ENCODE data around the gene CARMIL1. TPM values are rescaled to one million over a fixed set of nuclear protein-coding genes. Genes with fewer than 3 reads are reported as not detected.

The CARMIL1 gene
- total and polyA plus RNA-seq, 2 of the 8 experiments (the other 6 are each of a cell fraction or from before 2014, with no cell fraction given) = 20.3 to 40.4 TPM

GRCh38 chr6:25464225-25464624 is 185.1 kb downstream of the CARMIL1 start:
- CTCF ChIA-PET (ENCODE audit: partially characterized antibody) = interaction anchor here (0.6 to 1.9 kb wide), 2 partner anchors 30 to 122 kb away, joined by 3 to 4 read pairs; no protein-coding TSS in a partner anchor
- H3K27ac ChIP-seq (ENCODE audit: low read depth, low read length) = no peak overlapping the region
- TF ChIP-seq GABPA (IDR thresholded peaks at IDR 0.05; ENCODE audit: borderline replicate concordance, insufficient read depth, low read length) = no peak
- no peak for TF ChIP-seq RAD21 (IDR thresholded peaks at IDR 0.05 in 1 of 2, conservative IDR thresholded peaks at IDR 0.05 in 1 of 2; ENCODE audit: low read depth in 2 of 2, low read length in 2 of 2)
- TF ChIP-seq TCF12 (IDR thresholded peaks at IDR 0.05; ENCODE audit: low read depth, low read length) = no peak
- no peak for TF ChIP-seq TEAD4 (IDR thresholded peaks at IDR 0.05; ENCODE audit: low read depth, low read length)
- TF ChIP-seq ASH2L (IDR thresholded peaks at IDR 0.05; ENCODE audit: low read length) = no peak
- TF ChIP-seq EGR1 (IDR thresholded peaks at IDR 0.05; ENCODE audit: borderline replicate concordance, low read depth, low read length) = no peak
- TF ChIP-seq CHD1 (IDR thresholded peaks at IDR 0.05; ENCODE audit: low read depth, low read length) = no peak
- TF ChIP-seq ATF2 (IDR thresholded peaks at IDR 0.05; ENCODE audit: low read length) = no peak
- no peak for TF ChIP-seq EP300 (IDR thresholded peaks at IDR 0.05; ENCODE audit: borderline replicate concordance in 1 of 2, low read depth in 2 of 2, low read length in 2 of 2)
- no peak for TF ChIP-seq CEBPB (IDR thresholded peaks at IDR 0.05; ENCODE audit: low read depth, low read length)
- TF ChIP-seq ZNF274 (IDR thresholded peaks at IDR 0.05; ENCODE audit: borderline replicate concordance, extremely low read depth, low read length) = no peak
- TF ChIP-seq SUZ12 (IDR thresholded peaks at IDR 0.05; ENCODE audit: low read length) = no peak

More at GRCh38 chr6:25464225-25464624, 185.1 kb downstream of the CARMIL1 start:
- no peak overlapping the region for H2AFZ ChIP-seq (ENCODE audit: low read length)
- H2BK20ac ChIP-seq (ENCODE audit: low read length) = no peak overlapping the region
- POLR2A ChIA-PET (ENCODE audit: partially characterized antibody) = interaction anchor here (1.4 kb wide), 1 partner anchor 15 kb away, joined by 3 read pairs; no protein-coding TSS in a partner anchor
- H3K9ac ChIP-seq (replicated peaks in 1 of 4; ENCODE audit: extremely low read depth in 1 of 4, low read depth in 3 of 4, low read length in 3 of 4) = no peak overlapping the region
- H3K4me1 ChIP-seq (replicated peaks in 1 of 4; ENCODE audit: control insufficient read depth in 3 of 4, insufficient read depth in 4 of 4, low read length in 3 of 4) = peaks cover 2 to 14% (median 6%) of the 10 kb centered on the region in 4 experiments; a peak in 5 of 7 replicates
- no peak overlapping the region for H2BK12ac ChIP-seq (ENCODE audit: low read depth, low read length)
- H3K18ac ChIP-seq (ENCODE audit: extremely low read depth, low read length) = no peak overlapping the region
- H3K14ac ChIP-seq (ENCODE audit: insufficient read length) = no peak overlapping the region
- no peak overlapping the region for H3K56ac ChIP-seq (replicated peaks; ENCODE audit: insufficient read length, low read depth, low read length)
- no peak overlapping the region for H3K4me3 ChIP-seq (ENCODE audit: extremely low read depth in 1 of 4, insufficient read depth in 2 of 4, low read depth in 3 of 4, low read length in 4 of 4)
- no peaks in the 10 kb centered on the region for H3K79me2 ChIP-seq (ENCODE audit: control insufficient read depth in 1 of 2, insufficient read depth in 2 of 2, low read length in 2 of 2)
- no peaks in the 10 kb centered on the region; a peak in 1 of 8 replicates for H3K36me3 ChIP-seq (ENCODE audit: control insufficient read depth in 2 of 4, insufficient read depth in 4 of 4, low read length in 3 of 4)
- H3K23ac ChIP-seq (ENCODE audit: insufficient read length) = no peak overlapping the region
- no peak overlapping the region for H4K5ac ChIP-seq (ENCODE audit: insufficient read length, low read depth, low read length)
- no peak overlapping the region for H2BK120ac ChIP-seq (replicated peaks; ENCODE audit: low read depth, low read length)
- FAIRE-seq (no peak), DNase-seq (ENCODE audit: low read depth in 1 of 2, low spot score in 2 of 2) (no peak)
- H4K91ac ChIP-seq (replicated peaks; ENCODE audit: insufficient read length, low read length) = no peak overlapping the region
- H3K4me2 ChIP-seq (ENCODE audit: insufficient read depth in 1 of 2, low read depth in 2 of 2, low read length in 2 of 2) = 0 out of 4 replicates have a peak overlapping the region, but pooled peaks of 1 of the 2 experiments have one; percentile 16
- no peak overlapping the region for H4K8ac ChIP-seq (ENCODE audit: extremely low read depth, insufficient read depth, low read length)
- no peaks in the 10 kb centered on the region for H3K27me3 ChIP-seq (replicated peaks in 1 of 4; ENCODE audit: control insufficient read depth in 3 of 4, extremely low read depth in 1 of 4, insufficient read depth in 3 of 4, low read length in 3 of 4)
- no peaks in the 10 kb centered on the region for H3K9me3 ChIP-seq (ENCODE audit: insufficient read depth in 2 of 2, low read depth in 1 of 2, low read length in 1 of 2)
- no peaks in the 10 kb centered on the region for H3K79me1 ChIP-seq (ENCODE audit: low read depth, low read length)
- H4K20me1 ChIP-seq (replicated peaks in 1 of 2; ENCODE audit: control insufficient read depth in 1 of 2, insufficient read depth in 2 of 2, low read length in 2 of 2) = no peaks in the 10 kb centered on the region
- no peak overlapping the region for H2BK15ac ChIP-seq (ENCODE audit: low read length)
- 57% methylated on average over 1 of the region's 1 CpG; no CpG with 5 or more reads in 1 of the 2 experiments for WGBS, 2 experiments (ENCODE audit: extremely low coverage in 1 of 2, insufficient coverage in 1 of 2, insufficient read length in 1 of 2, insufficient replicate concordance in 2 of 2, low coverage in 1 of 2, low lambda C conversion rate in 2 of 2, missing lambda C conversion rate in 1 of 2)
- H3K4ac ChIP-seq (replicated peaks; ENCODE audit: insufficient read length, low read depth, low read length) = no peak overlapping the region
- H3K23me2 ChIP-seq (ENCODE audit: low read depth, low read length) = no peaks in the 10 kb centered on the region; the same call in 1 of the 2 replicates
- no peak overlapping the region for H2BK5ac ChIP-seq (ENCODE audit: low read depth, low read length)
- H2AK5ac ChIP-seq (ENCODE audit: low read depth, low read length) = no peak overlapping the region

All from H1 (cell line).